Stimulated activated CD4-positive, alpha-beta T cell treated with anti-CD3 and anti-CD28 coated beads, Interleukin-4, amount 100 ng/mL, for 4 hours (primary cell): ENCODE data around the gene COL5A1.

Experiments
- DNase-seq, 2 experiments: peaks; one replicate each; pipeline ENCODE4 v3.0.0-alpha.2; 2020

The COL5A1 gene

DNA sequence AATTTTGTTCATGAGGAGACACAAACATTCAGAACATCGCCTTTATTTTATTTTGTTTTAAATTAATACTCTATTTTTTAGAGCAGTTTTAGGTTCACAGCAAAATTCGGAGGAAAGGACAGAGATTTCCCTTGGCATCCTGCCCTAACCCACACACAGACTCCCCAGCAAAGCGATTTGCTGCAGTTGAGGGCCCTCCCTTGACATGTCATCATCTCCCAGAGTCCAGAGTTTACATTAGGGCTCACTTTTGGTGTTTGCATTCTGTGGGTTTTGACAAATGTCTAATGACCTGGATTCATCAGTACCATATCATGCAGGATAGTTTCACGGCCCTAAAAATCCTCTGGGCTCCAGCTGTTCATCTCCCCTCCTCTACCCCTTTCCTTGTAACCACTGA is 33.6 kb upstream of the COL5A1 start:
- no peak for DNase-seq

DNA sequence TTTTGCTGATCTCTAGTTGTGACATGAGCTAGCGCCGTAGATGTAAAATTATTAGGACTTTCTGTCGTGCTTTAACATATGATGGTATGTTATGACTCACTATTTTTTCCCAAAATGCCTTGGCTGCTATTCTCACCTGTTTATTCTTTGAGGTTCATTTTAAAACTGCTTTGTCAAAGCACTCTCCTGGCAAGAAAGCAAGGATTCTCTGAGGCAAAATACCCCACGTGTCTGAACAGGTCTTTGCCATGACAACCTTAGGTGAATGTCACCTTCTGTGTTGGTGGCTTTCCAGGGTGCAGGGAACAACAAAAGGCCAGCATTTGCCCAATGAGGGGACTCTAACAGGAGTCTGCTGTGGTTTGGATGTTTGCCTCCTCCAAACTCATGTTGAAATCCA is 30.6 kb upstream of the COL5A1 start:
- no peak for DNase-seq

DNA sequence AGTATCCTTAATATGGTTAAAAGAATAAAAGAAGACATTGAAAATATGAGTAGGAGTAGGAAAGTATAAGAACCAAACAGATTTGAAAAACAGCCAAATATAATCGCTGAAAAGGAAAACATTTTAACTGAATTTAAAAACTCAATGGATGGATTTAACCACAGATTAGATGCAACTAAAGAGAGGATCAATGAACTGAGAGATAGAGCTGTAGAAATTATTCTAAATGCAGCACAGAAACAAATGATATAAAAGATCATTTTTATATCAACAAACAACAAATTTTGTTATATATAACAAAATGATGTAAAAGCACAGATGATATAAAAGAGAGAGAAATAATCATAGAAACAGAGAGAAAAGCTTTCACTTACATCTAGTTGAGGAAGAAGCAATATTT is 29.3 kb upstream of the COL5A1 start:
- DNase-seq, result no peak

DNA sequence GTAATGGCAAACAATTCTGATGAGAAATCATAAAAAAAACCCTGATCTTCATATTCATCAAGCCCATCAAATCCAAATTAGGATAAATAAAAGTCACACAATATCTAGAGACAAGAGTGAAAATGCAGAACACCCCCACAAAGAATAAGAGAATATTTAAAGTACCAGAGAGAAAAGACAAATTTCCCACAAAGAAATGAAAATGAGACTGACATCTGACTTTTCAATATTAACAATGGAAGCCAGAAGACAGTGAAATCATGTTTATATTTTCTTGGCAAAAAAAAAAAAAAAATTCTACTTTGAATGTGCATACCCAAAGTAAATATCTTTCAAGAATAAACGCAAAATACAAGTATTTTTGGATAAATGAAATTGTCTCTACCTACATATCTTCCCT is 28.9 kb upstream of the COL5A1 start:
- DNase-seq, result no peak

DNA sequence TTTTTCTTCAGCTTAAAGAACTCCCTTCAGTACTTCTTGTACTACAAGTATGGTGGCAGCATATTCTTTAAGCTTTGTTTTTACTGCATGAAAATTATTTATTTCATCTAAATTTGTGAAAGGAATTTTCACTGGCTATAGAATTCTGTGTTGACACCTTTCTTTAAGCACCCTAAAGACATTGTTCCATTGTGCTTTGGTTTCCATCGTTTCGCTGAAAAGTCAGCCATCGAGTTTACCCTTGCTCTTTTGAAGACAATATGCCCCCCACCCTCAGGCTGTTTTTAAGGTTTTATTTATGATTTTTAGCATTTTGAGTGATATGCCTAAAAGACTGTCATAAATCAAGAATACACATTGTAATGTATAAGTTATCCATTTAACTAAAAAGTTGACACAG is 27.3 kb upstream of the COL5A1 start:
- no peak for DNase-seq

DNA sequence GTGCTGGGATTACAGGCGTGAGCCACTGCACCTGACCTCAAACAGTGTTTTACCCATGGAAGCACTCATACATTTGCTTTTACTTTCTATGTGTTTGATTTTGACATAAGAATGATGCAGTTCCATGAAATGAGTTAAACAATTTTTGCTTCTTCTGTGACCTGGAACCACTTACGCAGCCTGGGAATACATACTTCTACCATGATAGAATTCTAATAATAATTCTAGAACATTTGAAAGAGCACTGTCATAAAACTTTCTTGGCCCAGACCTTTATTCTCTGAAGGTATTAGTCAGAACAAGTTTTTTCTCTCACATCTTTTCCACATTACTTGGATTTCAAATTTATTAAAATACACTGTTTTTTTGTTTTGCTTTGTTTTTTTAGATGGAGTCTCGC is 25.3 kb upstream of the COL5A1 start:
- no peak for DNase-seq

DNA sequence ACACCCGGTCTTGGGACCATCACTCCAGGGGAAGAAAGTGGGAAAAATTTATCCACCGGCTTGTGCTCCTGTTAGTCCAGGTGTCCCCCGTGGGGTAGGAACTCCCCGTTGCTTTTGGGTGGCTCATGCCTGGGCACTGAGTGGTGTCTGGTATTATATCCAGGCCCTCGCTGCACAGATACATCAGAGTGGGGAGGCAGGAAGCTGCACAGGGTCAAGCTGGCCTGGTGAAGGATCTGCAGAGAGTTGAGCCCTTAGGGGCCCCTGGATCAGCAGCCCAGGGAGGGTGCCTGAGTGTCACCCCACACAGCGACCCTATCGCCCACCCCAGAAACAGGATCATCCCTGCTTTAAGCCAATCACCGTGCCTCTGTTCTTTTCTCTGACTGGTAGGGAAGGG is 24.4 kb upstream of the COL5A1 start:
- no peak for DNase-seq

DNA sequence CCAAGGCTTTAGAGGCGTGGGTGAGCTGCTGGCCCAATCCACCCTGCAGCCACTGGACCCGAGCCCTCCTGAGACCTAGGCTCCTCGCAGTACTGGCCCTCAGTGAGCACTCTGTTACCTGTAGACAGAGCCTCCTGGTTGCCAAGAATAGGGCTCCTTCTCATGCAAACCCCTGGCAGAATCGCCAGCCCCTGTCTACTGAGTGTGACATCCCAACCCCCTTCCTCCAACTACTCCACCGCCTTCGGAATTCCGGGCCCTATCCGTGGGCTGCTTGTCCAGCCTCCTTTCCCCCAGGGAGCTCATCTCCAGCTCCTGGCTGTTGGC is 23.8 kb upstream of the COL5A1 start:
- no peak for DNase-seq

DNA sequence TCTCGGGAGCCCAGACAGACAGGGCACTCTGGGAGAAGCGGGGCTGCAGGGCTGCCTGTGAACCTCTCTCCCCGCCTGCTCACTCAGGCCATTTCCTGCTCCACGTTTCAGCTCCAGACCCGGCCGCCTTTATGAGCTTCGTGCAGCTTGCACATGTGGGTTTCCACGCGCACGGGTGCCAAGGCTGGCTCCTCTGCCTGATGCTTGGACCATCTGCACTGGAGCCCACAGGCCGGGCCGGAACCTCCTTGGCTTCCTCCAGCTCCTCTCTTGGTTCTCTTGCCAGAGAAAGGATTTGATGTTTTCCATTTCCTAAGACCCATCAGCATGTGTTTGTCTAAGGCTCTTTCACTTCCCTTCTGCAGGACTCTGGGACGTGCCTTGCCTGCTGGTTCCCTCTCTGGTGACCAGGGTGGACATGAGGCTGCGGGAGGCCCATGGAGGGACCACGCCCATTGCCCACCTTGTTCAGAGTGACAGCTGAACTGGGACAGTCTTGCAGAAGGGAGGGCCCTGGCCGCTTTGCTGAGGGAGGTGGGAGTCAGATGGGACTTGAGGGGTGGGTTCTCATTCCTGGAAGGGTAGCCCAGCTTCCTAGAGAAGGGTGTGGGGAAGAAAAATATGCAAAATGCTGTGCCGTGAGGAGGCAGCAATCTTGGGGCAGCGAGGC is 23.3 kb upstream of the COL5A1 start:
- DNase-seq, result no peak

DNA sequence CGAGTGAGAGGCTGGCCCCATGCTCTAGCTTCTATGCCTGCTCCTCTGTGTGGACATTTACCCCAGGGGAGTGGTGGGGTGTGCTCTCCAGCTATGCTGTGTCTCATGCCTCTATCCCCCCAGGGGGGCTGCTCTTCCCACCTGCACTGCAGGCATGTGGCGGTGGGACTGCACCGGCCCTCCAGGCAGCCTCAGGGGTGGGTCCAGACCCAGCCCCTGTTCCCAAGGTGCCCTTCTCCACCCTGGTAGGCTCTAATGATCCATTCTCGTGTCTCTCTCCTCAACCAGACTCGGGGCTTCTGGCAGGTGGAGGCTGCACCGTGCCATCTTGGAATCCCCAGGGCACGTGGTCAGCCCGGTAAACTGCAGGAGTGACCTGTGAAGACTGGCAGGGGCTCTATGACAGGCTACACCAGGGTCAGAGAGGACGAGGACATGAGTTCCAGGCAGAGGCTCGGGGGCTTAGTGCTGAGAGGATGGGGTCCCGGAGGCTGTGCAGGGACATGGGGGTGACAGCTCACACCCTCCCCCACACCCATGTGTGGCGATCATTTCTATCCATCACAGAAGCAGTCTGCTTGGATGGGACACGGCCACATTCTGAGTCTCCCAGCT is 22.7 kb upstream of the COL5A1 start:
- DNase-seq, result no peak

DNA sequence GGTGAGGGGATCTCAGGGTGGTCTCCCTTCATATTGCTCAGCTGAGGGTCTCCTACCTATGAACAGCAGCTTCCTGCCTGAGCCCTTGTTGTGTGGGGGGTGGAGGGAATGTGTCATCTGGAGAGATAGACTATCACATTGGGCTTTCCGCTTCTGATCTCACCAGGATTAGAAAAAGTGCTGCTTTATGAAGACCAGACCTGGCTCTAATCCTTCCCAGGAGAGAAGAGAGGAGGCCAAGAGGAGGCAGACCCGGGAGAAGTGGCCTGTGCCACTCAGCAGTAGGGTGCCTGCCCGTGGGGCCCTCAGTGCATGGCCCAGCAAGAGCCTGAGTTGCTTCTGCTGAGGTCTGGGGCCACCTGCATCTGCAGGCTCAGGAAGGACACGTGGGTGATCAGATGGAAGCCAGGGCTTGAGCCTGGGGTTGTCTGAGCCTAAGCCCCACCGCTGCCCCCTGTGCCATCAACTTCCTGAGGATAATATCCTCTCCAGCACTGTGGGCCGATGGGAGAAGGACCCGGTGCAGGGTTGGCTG is 22.1 kb upstream of the COL5A1 start:
- DNase-seq, result no peak

DNA sequence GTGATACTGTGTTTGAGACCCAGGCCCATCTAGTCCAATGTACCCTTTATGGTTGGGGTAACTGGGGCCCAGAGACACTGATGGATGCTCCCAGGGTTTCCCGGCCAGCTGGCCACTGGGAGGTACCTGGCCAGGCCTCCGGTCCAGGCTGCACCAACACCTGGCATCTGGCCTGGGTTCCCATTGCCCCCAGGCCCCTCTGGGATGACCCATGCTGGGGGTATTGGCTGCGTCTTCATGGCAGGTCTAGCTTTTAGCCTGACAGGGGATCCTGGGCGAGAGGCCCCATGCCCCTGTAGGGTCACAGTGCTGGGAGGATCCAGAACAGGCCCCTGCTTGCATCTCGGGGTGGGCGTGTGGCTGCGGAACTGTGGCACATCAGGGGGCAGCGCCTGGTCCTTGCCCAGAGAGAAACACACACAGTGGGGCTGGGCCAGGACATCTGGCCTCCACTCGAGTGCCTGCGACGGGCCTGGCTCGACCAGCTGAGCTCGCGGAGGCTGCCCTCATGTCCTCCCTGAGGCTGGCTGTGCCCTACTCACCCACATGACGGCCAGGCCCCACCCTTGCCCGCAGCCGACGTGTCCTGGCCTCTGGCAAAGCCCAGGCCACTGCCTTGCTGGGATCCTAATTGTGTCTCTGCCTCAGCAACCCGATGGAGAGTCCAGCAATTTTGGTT is 21.5 kb upstream of the COL5A1 start:
- DNase-seq, result no peak

DNA sequence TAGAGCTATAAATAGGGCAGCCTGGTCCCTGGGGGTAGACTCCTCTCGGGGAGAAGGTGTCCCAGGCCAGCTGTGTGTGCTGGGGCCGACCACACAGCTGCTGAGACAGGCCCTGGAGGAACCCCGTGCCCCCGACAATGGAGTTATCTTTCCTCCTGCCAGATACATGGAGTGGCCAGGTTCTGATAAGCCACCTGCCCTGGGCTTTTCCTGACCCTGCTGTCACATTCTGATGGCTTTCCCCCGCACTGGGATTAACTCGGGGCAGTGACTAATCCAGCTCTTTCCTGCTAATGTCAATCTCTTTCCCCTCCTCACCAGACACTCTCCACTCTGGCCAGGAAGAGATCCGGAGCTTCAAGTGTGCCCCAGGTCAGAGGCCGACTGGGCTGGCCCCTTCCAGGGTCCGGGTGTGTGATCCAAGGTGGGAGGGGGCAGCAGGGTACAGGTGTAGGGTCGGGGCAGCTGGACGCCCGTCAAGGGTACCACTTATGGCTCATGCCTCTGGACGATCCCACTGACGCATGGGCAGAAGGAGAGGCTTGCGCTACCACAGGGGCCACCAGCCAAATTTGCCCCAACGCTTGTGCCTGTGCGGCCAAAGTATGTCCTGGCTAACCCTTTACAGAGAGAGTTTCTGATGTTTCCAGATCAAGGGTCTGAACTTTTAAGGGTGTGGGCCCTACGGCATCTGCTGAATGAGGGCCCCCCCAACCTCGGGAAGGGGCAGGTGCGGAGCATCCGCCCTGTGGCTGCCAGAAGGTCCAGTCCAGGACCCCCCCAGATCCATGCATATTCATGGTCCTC is 20.6 kb upstream of the COL5A1 start:
- DNase-seq, result no peak

DNA sequence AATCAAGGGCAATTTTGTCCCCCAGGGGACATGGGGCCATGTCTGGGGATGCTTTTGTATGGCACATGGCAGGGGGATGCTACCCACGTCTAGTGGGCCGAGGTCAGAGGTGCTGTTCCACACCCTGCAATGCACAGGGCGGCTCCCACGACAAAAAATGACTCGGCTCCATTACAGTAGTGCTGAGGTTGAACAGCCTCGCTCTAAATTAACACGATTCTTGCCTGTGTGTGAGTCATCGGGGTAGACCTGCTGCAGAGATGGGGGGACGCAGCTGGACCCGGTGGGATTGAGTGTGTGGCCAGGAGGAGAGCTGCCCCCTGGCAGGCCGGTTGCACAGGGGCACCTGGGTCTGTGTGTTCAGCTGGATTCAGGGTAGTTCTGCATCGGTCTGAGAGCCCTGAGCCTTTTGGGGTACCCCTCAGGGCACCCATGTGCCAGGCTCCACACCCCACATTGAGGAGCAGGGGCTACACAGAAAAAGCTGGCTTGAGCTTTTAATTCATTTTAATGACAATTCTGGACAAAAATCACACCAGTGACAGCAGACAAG is 20.0 kb upstream of the COL5A1 start:
- no peak for DNase-seq

DNA sequence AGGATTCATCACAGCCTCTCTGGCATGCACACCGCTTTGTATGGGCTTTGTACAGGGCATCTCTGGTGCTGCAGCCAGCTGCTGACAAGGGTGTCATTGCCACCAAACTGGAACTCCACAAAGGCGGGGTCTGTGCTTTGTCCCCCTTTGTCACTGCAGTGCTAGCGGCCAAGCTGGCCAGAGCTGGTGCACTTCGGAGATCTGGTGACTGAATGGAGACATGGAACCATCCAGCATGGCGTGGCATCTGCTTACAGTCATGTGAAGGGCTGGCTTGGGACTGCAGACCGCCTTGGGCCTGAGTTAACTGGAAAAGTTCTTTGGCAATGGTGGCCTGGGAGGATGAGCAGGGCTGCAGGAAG is 18.7 kb upstream of the COL5A1 start:
- no peak for DNase-seq

DNA sequence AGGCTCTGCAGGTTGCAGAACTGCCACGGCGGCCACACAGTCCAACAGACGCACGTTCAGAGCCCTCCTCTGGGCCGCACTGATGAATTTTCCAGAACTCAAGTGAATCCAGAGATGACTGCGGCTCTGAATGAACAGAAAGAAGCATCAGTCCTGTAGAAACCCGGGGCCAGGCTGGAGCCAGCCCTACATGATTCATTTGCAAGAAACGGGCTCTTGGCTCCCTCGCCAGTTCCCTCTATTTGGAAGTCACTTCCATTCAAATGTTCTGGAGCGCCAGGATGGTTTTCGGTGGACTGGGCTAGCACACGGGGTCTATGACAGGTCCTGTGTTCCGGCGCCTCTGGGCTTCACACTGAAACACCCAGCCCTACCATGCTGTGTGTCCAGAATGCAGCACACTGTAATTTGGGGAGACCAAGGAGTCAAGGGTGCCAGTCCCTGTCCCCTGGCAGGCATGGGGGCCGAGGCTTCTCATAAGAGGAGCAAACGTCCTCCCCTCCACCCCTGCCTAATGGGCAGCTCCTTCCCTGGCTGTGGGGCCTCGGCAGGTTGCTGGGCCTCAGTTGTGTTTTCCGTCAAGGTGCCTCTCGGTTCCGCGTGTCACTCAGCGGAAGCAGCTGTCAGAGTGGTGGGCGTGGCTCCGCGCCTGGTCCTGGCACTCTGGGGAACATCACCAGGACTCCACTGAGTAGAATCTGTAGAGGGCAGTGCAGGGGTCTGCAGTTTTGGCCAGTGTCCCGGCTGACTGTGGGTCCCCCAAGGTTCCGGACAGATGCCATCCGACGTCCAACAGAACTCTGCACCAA is 18.1 kb upstream of the COL5A1 start:
- no peak for DNase-seq

DNA sequence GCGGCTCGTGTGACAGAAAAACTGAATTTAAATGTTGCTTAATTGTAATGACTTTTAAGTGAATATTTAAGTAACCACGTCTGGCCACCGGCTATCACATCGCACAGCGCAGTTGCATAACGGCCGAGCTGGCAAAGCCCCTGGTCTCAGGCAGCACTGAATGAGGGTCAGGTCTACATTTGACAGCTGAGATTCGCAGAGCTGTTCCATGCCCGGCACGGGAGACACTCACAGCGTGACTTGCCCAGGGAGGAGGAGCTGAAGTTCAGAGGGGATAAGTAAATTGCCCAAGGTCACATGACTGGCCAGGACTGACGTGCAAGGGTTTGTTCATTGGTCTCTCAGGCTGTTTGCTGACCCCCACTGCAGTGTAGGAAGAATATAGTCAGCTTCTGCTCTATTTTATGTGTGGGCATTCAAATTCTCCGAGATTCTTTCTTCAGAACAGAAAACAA is 17.4 kb upstream of the COL5A1 start:
- no peak for DNase-seq

DNA sequence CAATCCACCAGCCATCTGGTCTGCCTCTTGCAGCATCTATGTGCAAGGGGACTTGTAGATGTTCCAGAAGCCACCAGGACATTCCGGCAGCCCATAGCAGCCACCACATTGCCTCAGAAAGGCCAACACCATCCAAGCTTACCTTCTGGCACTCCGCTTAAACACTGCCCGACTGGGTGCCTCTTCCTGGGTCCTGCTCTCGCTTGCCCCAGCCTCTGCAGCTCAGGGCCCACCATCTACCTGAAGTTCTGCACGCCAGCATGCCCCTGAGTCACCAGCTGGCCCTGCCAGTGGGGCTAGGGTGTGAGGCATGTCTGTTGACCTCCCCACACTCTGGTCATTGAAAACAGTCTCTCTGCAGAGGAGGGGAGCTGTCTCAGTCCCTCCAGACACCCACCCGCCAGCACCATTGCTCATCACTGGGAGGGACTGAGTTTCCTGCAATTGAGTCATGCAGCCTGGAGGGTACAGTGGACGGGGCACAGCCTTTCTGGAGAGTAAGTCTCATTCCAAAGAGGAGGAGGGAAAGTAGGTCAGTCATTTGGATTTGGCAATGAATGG is 16.9 kb upstream of the COL5A1 start:
- DNase-seq, result no peak

DNA sequence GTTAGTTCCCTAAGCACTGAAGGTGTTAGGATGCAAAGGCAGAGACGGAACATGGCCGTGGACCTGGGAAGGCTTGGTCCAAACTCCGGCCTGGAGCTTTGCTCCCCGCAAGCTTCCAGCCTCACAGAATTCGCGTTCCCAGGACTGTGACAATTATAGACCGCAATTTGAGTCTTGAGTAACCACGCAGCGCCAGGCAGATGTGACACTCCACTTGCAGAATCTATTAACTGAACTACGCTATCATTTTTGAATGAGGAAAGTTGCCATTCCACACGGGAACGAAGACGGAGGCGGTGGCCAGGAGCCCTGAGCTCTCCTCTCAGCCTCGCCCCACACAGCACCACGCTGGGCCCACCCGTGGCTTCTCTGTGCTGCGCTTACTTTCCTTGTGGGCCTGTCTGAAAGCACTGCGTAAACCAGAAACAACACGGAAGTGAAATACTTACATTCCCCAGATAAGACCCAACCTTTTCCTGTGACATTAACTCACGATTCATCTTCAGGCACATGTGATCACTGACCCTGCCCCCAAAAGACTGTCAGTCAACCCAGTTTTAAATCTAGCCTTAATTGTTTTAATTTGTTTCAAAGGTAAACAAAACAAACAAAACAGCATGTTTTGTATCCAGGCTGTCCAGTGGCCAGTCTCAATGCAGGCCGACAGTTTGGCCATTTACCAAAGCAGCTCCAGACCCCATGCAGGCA is 16.1 kb upstream of the COL5A1 start:
- no peak for DNase-seq

DNA sequence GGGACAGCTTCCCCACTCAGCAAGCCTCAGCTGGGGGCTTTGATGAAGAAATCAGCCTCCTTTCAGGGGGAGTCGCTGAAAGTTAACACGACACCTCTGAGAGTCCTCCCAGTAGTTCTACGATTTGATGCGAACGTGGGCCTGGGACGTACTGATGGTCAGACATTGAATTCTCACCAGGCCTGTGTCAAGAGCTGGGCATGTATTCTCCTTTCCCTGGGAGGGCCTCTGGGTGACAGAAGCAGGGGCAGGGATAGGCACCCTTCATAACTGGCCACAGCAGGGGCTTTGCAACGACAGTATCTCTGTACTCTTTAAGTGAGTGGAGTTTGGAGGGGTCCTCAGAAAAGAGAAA is 15.6 kb upstream of the COL5A1 start:
- no peak for DNase-seq
